ENCODE measurements around the gene AP1G1.
"Not testable (repeated sequence)": the region's sequence is repeated elsewhere in the genome, so short reads cannot be mapped to it uniquely, and the experiment has no call there.

The AP1G1 gene

DNA sequence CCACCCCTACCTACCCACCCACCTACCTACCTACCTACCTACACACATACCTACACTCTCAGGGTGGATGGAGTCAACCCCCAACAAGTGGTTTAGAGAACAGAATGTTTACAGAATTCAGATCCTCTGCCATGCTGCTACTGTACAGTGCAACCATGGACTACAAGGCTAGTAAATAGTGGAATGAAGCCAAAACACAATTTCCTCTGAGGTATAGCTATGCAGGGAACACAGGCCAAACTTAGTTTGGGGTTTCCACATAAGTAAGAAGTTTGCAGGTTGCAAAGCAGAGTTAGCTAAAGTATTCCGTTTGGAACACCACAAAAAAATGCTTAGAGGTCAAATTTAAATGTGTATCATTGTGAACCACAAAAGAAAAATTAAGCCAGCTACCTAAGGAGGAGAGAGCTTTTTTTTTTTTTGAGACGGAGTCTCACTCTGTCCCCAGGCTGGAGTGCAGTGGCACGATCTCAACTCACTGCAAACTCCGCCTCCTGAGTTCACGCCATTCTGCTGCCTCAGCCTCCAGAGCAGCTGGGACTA, 2.7 kb upstream of the AP1G1 start:
- Histone ChIP-seq H4K20me1 (peaks cover 21% of the 10 kb centered on the region), H3K27me3 (no peaks in the 10 kb centered on the region), H3K4me2 (no peak overlapping the region; the same call in 1 of the 2 replicates), H3K9ac (no peak overlapping the region), H3K4me3 (no peak overlapping the region), H3K4me1 (peaks cover 34% of the 10 kb centered on the region), H3K9me3 (no peaks in the 10 kb centered on the region), H3K36me3 (no peaks in the 10 kb centered on the region; the same call in 1 of the 2 replicates), H3K27ac (no peak overlapping the region)
- no peak for TF ChIP-seq Cebpa-rat (IDR thresholded peaks at IDR 0.05)

DNA sequence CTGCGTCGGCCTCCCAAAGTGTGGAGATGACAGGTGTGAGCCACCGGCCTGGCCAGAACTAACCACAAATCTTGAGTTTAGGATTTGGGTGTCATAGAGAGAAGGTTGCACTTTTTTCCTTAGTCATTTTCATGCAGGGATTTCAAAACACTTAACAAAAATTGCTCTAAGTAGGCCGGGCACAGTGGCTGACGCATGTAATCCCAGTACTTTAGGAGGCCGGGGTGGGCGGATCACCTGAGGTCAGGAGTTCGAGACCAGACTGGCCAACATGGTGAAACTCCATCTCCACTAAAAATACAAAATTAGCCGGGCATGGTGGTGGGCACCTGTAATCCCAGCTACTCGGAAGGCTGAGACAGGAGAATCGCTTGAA, 1.5 kb upstream of the AP1G1 start:
- H3K9me3 ChIP-seq, H3K9ac ChIP-seq, H3K27me3 ChIP-seq, H3K4me3 ChIP-seq, H3K36me3 ChIP-seq, H3K27ac ChIP-seq: not testable (repeated sequence)
- peaks cover 41% of the 10 kb centered on the region for H3K4me1 ChIP-seq
- H4K20me1 ChIP-seq, result peaks cover 33% of the 10 kb centered on the region
- H3K4me2 ChIP-seq, result peak overlapping the region; percentile 81

DNA sequence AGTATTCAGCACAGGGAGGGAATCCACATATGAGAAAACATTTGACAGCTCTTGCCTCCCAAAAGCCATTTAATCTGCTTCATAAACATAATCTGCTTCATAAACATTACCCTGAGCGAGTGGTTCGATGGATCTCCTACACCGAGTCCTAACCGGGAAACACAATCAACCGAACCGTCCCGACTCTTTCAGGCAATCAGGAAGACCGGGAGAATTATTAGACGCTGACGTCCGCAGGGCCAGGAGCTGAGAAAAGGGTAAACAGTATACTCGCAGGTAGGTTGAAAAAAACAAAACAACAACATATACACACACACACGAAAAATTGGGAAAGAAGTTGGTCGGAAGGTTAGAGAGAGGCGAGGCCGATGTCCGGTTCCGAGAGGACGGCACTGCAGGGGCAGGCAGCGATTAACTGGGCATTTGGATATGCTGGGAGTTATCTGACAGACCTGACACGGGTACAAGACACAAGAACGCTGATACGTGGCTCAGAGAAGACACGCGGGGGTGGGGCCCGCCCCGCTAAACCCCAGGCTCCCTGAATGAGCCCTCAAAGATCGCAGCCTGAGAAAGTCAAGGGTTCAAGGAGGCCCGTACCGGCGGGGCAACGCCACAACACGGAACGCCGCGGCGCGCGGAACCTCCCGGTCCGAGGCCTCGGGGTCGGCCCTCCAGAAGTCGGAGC, 585 bp downstream of the AP1G1 start:
- H3K4me2 ChIP-seq, result peak overlapping the region; percentile 88
- no peak for TF ChIP-seq Cebpa-rat (IDR thresholded peaks at IDR 0.05)
- H3K36me3 ChIP-seq, result peaks cover 21% of the 10 kb centered on the region

DNA sequence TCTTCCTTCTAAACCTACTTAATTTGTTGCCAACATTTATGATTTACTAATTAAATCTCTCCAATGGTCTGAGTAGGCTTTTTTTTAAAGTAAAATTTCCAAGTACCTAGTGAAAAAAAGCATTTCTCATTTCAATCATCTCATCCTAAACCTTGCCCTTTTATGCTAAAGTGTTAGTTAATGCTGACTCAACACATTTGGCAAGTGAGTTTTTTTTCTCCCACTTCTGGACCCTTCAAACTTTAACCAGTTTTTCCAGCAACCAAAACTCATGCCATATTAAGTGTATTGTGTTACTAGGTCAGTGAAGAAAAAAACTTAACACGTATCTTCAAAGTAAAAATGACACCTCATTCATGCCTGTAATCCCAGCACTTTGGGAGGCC, 5.3 kb downstream of the AP1G1 start:
- Histone ChIP-seq H3K9me3 (no peaks in the 10 kb centered on the region), H3K27me3 (no peaks in the 10 kb centered on the region), H3K9ac (no peak overlapping the region), H3K36me3 (peaks cover 64% of the 10 kb centered on the region), H3K4me3 (no peak overlapping the region), H4K20me1 (peaks cover 97% of the 10 kb centered on the region), H3K27ac (no peak overlapping the region), H3K4me2 (no peak overlapping the region), H3K4me1 (peaks cover 23% of the 10 kb centered on the region)
- TF ChIP-seq Cebpa-rat (IDR thresholded peaks at IDR 0.05), result no peak

More for the DNA sequence above, 585 bp downstream of the AP1G1 start:
- Histone ChIP-seq H3K9me3 (no peaks in the 10 kb centered on the region), H3K9ac (peak overlapping the region; percentile 100), H3K27me3 (no peaks in the 10 kb centered on the region), H4K20me1 (peaks cover 54% of the 10 kb centered on the region), H3K4me3 (peak overlapping the region; percentile 97), H3K27ac (peak overlapping the region; percentile 100), H3K4me1 (peaks cover 41% of the 10 kb centered on the region)

DNA sequence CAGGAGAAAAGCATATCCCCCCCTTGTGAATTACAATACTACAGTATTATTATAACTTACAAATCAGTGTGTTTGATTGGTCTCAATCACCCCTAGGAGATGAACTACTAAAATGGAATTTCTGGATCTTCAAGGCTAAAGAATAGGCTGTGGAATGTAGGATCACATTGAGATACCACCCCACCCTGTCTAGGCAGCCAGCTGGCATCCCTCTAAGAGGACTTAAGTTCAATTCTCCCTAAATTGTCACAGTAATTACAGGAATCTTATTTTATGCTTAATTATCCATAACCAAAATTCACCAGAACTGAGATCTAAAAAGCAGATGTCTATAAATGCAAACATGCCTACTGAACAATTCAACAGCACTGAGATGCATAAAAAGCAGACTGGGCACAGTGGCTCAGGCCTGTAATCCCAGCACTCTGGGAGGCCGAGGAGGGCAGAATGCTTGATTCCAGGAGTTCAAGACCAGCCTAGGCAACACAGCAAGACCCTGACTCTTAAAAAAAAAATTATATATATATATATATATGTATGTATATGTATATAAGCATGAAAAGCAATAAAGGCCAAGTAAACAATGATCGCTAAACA, 12.0 kb downstream of the AP1G1 start:
- Histone ChIP-seq H3K4me1 (peaks cover 22% of the 10 kb centered on the region), H3K9ac (no peak overlapping the region), H3K27ac (no peak overlapping the region), H3K36me3 (peaks cover 60% of the 10 kb centered on the region), H3K27me3 (no peaks in the 10 kb centered on the region), H3K4me2 (no peak overlapping the region), H4K20me1 (peaks cover 97% of the 10 kb centered on the region), H3K4me3 (no peak overlapping the region), H3K9me3 (no peaks in the 10 kb centered on the region)
- no peak for TF ChIP-seq Cebpa-rat (IDR thresholded peaks at IDR 0.05)

DNA sequence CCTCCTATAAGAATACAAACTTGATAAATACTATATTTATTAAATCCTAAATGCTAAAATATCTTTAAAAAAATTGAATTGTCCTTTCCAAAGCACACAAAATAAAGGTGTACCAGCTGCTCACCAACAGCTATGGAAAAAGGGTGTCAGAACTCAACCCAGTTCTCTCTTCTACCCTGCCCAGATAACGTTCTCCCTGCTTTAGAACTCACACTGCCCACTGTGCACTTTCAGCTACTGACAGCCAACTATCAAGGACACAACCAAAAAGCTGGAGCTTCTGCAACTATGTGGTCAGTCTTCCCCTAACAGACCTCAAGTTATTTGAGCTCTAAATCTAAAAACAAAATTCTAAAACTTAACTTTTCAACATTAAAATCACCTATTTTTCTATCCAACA, 13.7 kb downstream of the AP1G1 start:
- no peaks in the 10 kb centered on the region for H3K9me3 ChIP-seq
- peaks cover 46% of the 10 kb centered on the region for H3K36me3 ChIP-seq
- no peak overlapping the region for H3K4me3 ChIP-seq
- no peaks in the 10 kb centered on the region for H3K27me3 ChIP-seq
- peaks cover 100% of the 10 kb centered on the region for H4K20me1 ChIP-seq
- no peak overlapping the region for H3K27ac ChIP-seq
- H3K4me1 ChIP-seq, result peaks cover 25% of the 10 kb centered on the region
- no peak overlapping the region for H3K4me2 ChIP-seq
- TF ChIP-seq Cebpa-rat (IDR thresholded peaks at IDR 0.05), result no peak
- no peak overlapping the region for H3K9ac ChIP-seq

DNA sequence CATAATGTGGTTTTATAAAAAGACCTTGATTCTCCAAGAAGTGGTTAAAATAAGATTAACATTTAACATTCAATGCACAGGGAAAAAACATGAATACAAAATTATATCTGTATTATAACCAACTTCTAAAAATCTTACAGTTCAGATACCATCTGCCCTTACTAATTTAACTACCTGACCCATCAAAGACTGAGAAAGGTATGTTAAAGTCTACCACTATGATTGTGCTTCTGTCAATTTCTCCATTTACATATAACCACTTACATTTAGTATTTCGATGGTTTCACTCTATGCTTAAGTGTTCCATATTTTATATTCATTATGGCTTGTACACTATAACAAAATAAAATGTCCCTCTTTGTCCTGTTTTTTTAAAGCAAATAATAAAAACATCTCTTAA, 14.6 kb downstream of the AP1G1 start:
- Histone ChIP-seq H3K4me3 (no peak overlapping the region), H3K4me2 (no peak overlapping the region), H3K4me1 (peaks cover 25% of the 10 kb centered on the region), H3K36me3 (peaks cover 45% of the 10 kb centered on the region), H3K9me3 (no peaks in the 10 kb centered on the region), H3K27ac (no peak overlapping the region), H3K27me3 (no peaks in the 10 kb centered on the region), H3K9ac (no peak overlapping the region), H4K20me1 (peaks cover 100% of the 10 kb centered on the region)
- TF ChIP-seq Cebpa-rat (IDR thresholded peaks at IDR 0.05), result no peak

DNA sequence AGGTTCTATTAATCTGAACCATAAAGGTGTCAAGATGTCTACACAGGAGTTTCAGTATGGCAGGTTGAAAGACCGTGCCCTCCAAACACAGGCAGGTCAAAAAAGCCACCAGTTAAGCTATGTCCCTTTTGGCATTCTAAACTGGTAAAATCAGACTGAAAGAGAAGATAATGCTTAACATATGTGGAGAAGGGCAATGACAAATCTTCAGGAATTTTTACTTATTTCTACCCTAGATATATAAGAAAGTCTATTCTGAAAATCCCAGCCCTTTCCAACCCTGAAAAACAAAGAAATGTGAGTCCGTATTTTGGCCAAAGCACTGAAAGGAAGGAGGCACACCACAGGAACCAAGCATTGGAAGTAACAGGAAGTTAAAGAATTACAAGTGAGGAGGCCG, 16.5 kb downstream of the AP1G1 start:
- Histone ChIP-seq H3K36me3 (peaks cover 47% of the 10 kb centered on the region), H3K4me1 (peaks cover 25% of the 10 kb centered on the region), H3K9me3 (no peaks in the 10 kb centered on the region), H3K4me3 (no peak overlapping the region), H3K27me3 (no peaks in the 10 kb centered on the region), H3K9ac (no peak overlapping the region), H3K4me2 (peak overlapping the region; percentile 5; the same call in 1 of the 2 replicates), H4K20me1 (peaks cover 99% of the 10 kb centered on the region), H3K27ac (no peak overlapping the region)
- TF ChIP-seq Cebpa-rat (IDR thresholded peaks at IDR 0.05), result no peak

DNA sequence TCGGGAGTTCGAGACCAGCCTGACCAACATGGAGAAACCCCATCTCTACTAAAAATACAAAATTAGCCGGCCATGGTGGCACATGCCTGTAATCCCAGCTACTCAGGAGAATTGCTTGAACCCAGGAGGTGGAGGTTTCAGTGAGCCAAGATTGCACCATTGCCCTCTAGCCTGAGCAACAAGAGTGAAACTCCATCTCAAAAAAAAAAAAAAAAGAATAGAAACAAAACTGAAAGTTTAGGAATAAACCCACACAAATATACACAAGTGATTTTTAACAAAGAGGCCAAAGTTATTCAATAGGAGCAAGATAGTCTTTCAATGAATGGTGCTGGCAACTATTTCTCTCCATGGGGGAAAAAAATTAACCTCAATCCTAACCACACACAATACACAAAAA, 18.3 kb downstream of the AP1G1 start:
- H3K4me3 ChIP-seq, H3K27ac ChIP-seq, H3K9me3 ChIP-seq, H3K4me2 ChIP-seq, H3K9ac ChIP-seq, H3K27me3 ChIP-seq: not testable (repeated sequence)
- Histone ChIP-seq H4K20me1 (peaks cover 96% of the 10 kb centered on the region), H3K4me1 (peaks cover 25% of the 10 kb centered on the region), H3K36me3 (peaks cover 56% of the 10 kb centered on the region)

DNA sequence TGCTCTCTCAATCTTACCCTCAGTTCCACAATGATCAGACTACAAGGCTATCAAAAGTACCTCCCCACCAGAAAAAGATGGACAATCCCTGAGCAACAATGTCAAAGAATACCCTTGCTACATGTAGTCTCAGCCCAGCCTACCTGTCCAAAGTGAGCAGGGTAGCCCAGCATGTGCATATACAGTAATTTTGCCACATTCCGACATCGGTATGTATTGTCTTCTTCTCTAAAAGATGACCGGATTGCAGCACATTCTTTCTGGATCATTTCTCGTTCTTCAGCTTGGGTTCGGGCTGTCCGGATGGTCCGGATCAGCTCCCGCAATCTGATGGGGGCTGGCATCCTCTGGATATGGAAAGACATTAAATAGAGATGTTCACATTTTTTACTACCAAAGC, 19.5 kb downstream of the AP1G1 start:
- H3K4me3 ChIP-seq, result no peak overlapping the region
- H4K20me1 ChIP-seq, result peaks cover 95% of the 10 kb centered on the region
- H3K27me3 ChIP-seq, result no peaks in the 10 kb centered on the region
- peaks cover 25% of the 10 kb centered on the region for H3K4me1 ChIP-seq
- no peak overlapping the region for H3K9ac ChIP-seq
- peaks cover 66% of the 10 kb centered on the region for H3K36me3 ChIP-seq
- no peak for TF ChIP-seq Cebpa-rat (IDR thresholded peaks at IDR 0.05)
- H3K9me3 ChIP-seq, result no peaks in the 10 kb centered on the region
- H3K4me2 ChIP-seq, result no peak overlapping the region
- no peak overlapping the region for H3K27ac ChIP-seq
